ENCODE data around the gene YIPF2.
A peak's percentile ranks its signal among the peaks of the same experiment; 100 is the strongest.

YIPF2 gene

DNA sequence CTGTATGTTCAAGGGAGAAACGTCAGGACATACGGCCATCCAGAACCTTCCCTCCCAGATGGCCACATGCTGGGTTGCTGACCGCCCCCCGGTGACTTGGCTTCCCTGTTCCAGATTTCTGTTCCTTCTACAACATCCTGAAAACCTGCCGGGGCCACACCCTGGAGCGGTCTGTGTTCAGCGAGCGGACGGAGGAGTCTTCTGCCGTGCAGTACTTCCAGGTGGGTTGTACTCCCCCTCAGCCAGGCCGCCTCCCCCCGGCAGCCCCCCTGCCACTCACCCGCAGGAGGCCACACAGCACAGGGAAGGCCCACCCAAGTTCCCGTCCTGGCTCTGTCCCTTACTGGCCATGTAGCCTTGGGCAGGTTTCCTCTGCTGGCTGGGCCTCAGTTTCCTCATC is 20.5 kb downstream of the YIPF2 start:
- H3K4me3 ChIP-seq (ENCODE audit: low read depth, low read length): no peak overlapping the region
- DNase-seq (ENCODE audit: low read depth): no peak
- TF ChIP-seq, protein P1, sequence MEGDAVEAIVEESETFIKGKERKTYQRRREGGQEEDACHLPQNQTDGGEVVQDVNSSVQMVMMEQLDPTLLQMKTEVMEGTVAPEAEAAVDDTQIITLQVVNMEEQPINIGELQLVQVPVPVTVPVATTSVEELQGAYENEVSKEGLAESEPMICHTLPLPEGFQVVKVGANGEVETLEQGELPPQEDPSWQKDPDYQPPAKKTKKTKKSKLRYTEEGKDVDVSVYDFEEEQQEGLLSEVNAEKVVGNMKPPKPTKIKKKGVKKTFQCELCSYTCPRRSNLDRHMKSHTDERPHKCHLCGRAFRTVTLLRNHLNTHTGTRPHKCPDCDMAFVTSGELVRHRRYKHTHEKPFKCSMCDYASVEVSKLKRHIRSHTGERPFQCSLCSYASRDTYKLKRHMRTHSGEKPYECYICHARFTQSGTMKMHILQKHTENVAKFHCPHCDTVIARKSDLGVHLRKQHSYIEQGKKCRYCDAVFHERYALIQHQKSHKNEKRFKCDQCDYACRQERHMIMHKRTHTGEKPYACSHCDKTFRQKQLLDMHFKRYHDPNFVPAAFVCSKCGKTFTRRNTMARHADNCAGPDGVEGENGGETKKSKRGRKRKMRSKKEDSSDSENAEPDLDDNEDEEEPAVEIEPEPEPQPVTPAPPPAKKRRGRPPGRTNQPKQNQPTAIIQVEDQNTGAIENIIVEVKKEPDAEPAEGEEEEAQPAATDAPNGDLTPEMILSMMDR (IDR thresholded peaks at IDR 0.05; ENCODE audit: control insufficient read depth, extremely low read depth, insufficient read depth): no peak

DNA sequence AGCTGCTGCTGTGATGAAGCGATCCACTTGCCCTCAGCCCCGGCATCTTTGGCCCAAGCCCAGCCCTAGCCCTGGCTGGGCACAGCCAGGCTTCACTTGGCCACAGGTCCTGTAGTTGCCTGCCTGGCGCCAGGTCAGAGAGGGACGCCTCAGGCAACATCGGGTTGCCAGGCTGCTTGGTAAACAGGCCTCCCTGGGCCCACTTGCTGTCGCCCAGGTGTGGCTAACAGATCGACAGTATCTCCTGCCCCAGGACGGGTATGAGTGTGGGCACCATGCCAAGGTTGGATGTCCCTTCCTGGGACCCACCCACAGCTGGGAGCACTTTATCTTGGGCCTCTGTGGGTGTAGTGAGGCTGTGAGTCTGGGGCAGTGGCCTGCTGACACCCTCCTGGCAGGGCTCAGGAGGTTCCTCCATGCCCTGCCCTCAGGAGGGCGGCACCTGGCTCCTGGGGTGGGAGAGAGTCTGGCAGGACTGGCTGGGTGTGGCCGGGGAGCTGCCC is 29.2 kb downstream of the YIPF2 start:
- TF ChIP-seq, protein P1 (IDR thresholded peaks at IDR 0.05; ENCODE audit: control insufficient read depth, extremely low read depth, insufficient read depth): no peak
- DNase-seq (ENCODE audit: low read depth): peak; percentile 93
- H3K4me3 ChIP-seq (ENCODE audit: low read depth, low read length): no peak overlapping the region

DNA sequence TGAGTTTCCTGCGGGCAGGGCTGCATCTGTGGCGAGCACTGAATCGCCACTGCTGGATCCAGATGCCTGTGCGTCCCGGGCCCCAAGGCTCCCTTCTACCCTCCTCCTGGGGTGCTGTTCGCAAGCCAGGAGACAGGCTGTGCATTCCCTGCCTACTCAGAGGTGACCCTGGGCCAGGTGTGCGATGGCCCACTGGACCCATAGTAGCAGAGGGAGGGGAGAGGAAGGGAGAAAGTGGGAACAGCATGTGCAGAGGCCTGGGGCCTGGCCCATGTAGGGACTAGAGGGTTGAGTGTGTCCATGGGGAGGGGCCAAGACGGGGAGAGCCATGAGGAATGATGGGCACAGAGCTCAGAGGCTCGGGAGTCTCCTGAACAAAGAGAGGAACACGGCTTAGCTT is 29.8 kb downstream of the YIPF2 start:
- no peak overlapping the region for H3K4me3 ChIP-seq (ENCODE audit: low read depth, low read length)
- DNase-seq (ENCODE audit: low read depth): no peak
- TF ChIP-seq, protein P1 (IDR thresholded peaks at IDR 0.05; ENCODE audit: control insufficient read depth, extremely low read depth, insufficient read depth): no peak

DNA sequence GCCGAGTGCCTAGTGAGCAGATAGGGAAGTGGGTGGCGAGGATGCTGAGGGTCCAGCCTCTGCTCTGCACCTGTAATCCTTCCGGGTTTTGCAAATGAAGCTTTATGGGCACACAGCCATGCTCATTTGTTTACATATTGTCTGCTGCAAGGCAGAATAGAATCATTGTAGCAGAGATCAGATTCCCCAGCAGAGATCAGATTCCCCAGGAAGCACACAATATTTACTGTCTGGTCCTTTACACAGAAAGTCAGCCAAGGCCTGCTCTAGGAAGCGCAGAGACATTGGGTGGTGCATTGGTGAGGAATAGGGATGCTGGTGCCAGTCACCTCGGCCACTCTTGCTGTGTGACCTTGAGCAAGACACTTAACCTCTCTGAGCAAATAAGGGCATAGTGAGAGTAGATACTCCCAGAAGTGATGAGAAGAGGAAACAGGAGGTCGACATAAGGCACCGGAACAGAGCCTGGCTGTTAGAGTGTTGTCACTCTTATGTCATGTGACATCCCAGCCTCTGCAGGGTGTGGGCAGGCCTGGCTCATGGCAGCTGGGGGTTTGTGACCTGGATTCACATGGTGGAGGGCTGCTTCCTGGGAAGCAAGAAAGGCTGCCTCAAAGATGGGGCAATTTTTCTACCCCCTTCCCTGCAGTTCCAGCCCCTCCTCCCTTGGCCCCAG is 31.4 kb downstream of the YIPF2 start:
- H3K4me3 ChIP-seq (ENCODE audit: low read depth, low read length): no peak overlapping the region
- TF ChIP-seq, protein P1 (IDR thresholded peaks at IDR 0.05; ENCODE audit: control insufficient read depth, extremely low read depth, insufficient read depth): no peak
- DNase-seq (ENCODE audit: low read depth): peak; percentile 92

DNA sequence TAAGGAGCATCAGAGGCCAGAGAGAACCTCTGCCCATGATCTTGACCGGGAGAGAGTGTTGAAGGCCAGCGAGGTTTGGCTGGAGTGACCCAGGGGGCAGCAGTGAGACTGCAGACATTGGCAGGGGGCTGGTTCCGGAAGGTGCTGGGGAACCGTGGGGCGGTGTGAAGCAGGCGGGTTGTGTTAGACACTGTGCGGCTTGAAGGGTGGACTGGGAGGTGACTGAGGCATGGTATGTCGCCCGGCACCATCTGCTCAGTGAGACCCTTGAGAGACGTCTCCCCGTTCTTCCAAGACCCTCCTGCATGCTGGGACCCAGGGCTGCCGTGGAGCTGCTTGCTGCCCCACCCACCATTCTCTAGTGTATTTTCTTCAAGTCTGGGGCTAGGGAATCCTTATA is 32.5 kb downstream of the YIPF2 start:
- H3K4me3 ChIP-seq (ENCODE audit: low read depth, low read length): no peak overlapping the region
- TF ChIP-seq, protein P1 (IDR thresholded peaks at IDR 0.05; ENCODE audit: control insufficient read depth, extremely low read depth, insufficient read depth): peak; percentile 27; the same call in 1 of the 2 replicates
- DNase-seq (ENCODE audit: low read depth): no peak

DNA sequence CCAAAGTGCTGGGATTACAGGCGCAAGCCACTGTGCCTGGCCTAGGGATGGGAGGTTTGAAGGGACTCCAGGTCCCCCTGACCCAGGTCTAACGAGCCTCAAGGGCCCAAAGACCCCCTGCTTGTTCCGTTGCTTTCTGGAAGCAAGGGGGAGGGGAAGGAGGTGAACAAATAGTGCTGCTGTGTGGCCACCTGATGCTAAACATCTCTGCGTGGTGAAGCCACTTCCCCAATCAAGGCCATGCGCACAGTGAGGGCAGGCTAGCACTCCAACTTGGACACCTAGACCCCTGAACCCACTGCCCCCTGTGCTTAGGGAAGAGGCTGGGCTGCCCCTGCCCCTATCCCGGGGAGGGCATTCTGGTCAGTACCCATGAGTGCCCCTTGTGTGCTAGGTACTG is 33.1 kb downstream of the YIPF2 start:
- TF ChIP-seq, protein P1 (IDR thresholded peaks at IDR 0.05; ENCODE audit: control insufficient read depth, extremely low read depth, insufficient read depth): no peak
- no peak overlapping the region for H3K4me3 ChIP-seq (ENCODE audit: low read depth, low read length)

DNA sequence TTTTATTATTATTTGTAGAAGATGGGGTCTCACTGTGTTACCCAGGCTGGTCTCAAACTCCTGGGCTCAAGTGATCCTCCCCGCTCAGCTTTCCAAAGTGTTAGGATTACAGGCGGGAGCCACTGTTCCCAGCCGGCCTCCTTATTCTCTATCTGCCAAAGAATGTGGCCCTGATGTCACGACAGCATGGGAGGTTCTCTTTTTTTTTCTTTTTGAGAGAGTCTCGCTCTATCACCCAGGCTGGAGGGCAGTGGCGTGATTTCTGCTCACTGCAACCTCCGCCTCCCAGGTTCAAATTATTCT is 33.6 kb downstream of the YIPF2 start:
- TF ChIP-seq, protein P1 (IDR thresholded peaks at IDR 0.05; ENCODE audit: control insufficient read depth, extremely low read depth, insufficient read depth): no peak
- no peak for DNase-seq (ENCODE audit: low read depth)
- no peak overlapping the region for H3K4me3 ChIP-seq (ENCODE audit: low read depth, low read length)

More for the DNA sequence above, 33.1 kb downstream of the YIPF2 start:
- DNase-seq (ENCODE audit: low read depth): no peak

Data from LNCaP clone FGC (cell line).